ENCODE results near the gene DHRS4. TPM values are rescaled to one million over a fixed set of nuclear protein-coding genes. Genes with fewer than 3 reads are reported as not detected.

DHRS4 gene
- total and polyA plus RNA-seq, 2 of the 13 experiments (the other 11 are each of a cell fraction or from before 2014, with no cell fraction given) = 23.9 to 45.1 TPM

GRCh38 chr14:23922545-23922944 lies 31.0 kb upstream of the DHRS4 start:
- DNase-seq (ENCODE audit: low spot score) = no peak
- no peaks in the 10 kb centered on the region for H4K20me1 ChIP-seq (ENCODE audit: insufficient read depth, low read length)
- no peak overlapping the region for H2AFZ ChIP-seq (ENCODE audit: low read length)
- in situ Hi-C loops (cut with HindIII; ENCODE audit: extremely low pct_ligation_motif_present, low pct_unique_long_range_greater_than_20kb) (no loop called here), intact Hi-C loops (cut with micrococcal nuclease; ENCODE audit: unreplicated experiment) (no loop called here)
- H3K9ac ChIP-seq (ENCODE audit: insufficient read depth, low read depth, low read length) = no peak overlapping the region
- FAIRE-seq = no peak
- no peak for TF ChIP-seq HNF4G (IDR thresholded peaks at IDR 0.05; ENCODE audit: borderline replicate concordance, low read depth, low read length)
- no peak for TF ChIP-seq HNF4G (CRISPR knock-in tag; IDR thresholded peaks at IDR 0.05; ENCODE audit: borderline replicate concordance, low read depth)
- TF ChIP-seq ZNF207 (IDR thresholded peaks at IDR 0.05; ENCODE audit: borderline replicate concordance) = no peak
- no peak for TF ChIP-seq ZNF770 (CRISPR knock-in tag; IDR thresholded peaks at IDR 0.05)
- TF ChIP-seq ZNF101 (CRISPR knock-in tag; IDR thresholded peaks at IDR 0.05; ENCODE audit: borderline replicate concordance, low read depth) = no peak
- TF ChIP-seq CSRNP1 (CRISPR knock-in tag; IDR thresholded peaks at IDR 0.05) = no peak
- TF ChIP-seq, protein P1, sequence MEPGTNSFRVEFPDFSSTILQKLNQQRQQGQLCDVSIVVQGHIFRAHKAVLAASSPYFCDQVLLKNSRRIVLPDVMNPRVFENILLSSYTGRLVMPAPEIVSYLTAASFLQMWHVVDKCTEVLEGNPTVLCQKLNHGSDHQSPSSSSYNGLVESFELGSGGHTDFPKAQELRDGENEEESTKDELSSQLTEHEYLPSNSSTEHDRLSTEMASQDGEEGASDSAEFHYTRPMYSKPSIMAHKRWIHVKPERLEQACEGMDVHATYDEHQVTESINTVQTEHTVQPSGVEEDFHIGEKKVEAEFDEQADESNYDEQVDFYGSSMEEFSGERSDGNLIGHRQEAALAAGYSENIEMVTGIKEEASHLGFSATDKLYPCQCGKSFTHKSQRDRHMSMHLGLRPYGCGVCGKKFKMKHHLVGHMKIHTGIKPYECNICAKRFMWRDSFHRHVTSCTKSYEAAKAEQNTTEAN (CRISPR knock-in tag; conservative IDR thresholded peaks at IDR 0.05) = no peak
- no peak for TF ChIP-seq NKX3-1 (CRISPR knock-in tag; IDR thresholded peaks at IDR 0.05)
- no peak for ATAC-seq
- H3K4me2 ChIP-seq (ENCODE audit: low read depth, low read length) = no peak overlapping the region
- no peaks in the 10 kb centered on the region for H3K9me3 ChIP-seq (ENCODE audit: low read length)
- 5% methylated on average over 1 of the region's 1 CpG for WGBS (ENCODE audit: low lambda C conversion rate)
- BruUV-seq (replicated peaks) = no TSS peak
- H3K27ac ChIP-seq (ENCODE audit: extremely low read length, insufficient read depth, low read length) = no peak overlapping the region
- no peaks in the 10 kb centered on the region for H3K79me2 ChIP-seq (ENCODE audit: insufficient read depth, low read length)
- no peaks in the 10 kb centered on the region for H3K36me3 ChIP-seq (replicated peaks in 1 of 2; ENCODE audit: control insufficient read depth in 1 of 2, insufficient read depth in 2 of 2, low read length in 2 of 2)
- H3K4me1 ChIP-seq (ENCODE audit: insufficient read depth, low read length) = no peaks in the 10 kb centered on the region
- CTCF ChIA-PET (ENCODE audit: low intra/inter-chr PET ratio, low total read pairs) = no interaction called here
- no peak overlapping the region for H3K4me3 ChIP-seq (replicated peaks in 1 of 3; ENCODE audit: insufficient read depth in 1 of 3, low read depth in 2 of 3, low read length in 3 of 3)
- POLR2A ChIA-PET = no interaction called here
- H3K27me3 ChIP-seq (ENCODE audit: control insufficient read depth in 1 of 2, insufficient read depth in 2 of 2, low read length in 2 of 2) = peaks cover 0 to 6% of the 10 kb centered on the region in 2 experiments; a peak in 2 of 5 replicates
